K562 (cell line): ENCODE measurements around the gene BZW2. TPM values are rescaled to one million over a fixed set of nuclear protein-coding genes. Genes with fewer than 3 reads are reported as not detected.

Source experiments
- DNMT1 ChIP-seq: fragments of 450-650 bp; IDR thresholded peaks from 2 replicates; pipeline ENCODE4 v1.6.1; 2016; ENCODE audit warnings: antibody characterized with exemption, mild to moderate bottlenecking
- KDM5B ChIP-seq: fragments of 200-600 bp; sonication (generic); IDR thresholded peaks from 2 replicates; pipeline ENCODE4 v1.6.1; 2012; ENCODE audit warnings: low read depth, mild to moderate bottlenecking, moderate library complexity, low read length, control low read depth, inconsistent platforms; ENCODE audit not compliant: insufficient replicate concordance
- LCOR ChIP-seq: sonication (generic); formaldehyde crosslinking; IDR thresholded peaks from 2 replicates; pipeline ENCODE4 v1.8.0; 2022; ENCODE audit warnings: mild to moderate bottlenecking, missing genetic modification reagents
- PHB2 ChIP-seq: fragments of 450-650 bp; IDR thresholded peaks from 2 replicates; pipeline ENCODE4 v1.6.1; 2017; ENCODE audit warnings: low read depth
- PML ChIP-seq: IDR thresholded peaks from 2 replicates; pipeline ENCODE4 v1.6.1; 2012; ENCODE audit warnings: low read length, inconsistent platforms
- POLR3G ChIP-seq: IDR thresholded peaks from 2 replicates; pipeline ENCODE4 v1.6.1; 2011; ENCODE audit not compliant: insufficient read length, insufficient replicate concordance; ENCODE audit errors: extremely low read depth
- PPARD ChIP-seq: fragments of 250-450 bp; sonication (Bioruptor Pico); IDR thresholded peaks from 2 replicates; pipeline ENCODE4 v1.8.0; 2022; ENCODE audit warnings: inconsistent platforms, mild to moderate bottlenecking, moderate library complexity
- PRMT5 ChIP-seq: sonication (generic); formaldehyde crosslinking; IDR thresholded peaks from 2 replicates; pipeline ENCODE4 v1.5.0; 2020; ENCODE audit warnings: missing genetic modification reagents
- RBM15 ChIP-seq: fragments of 200-400 bp; formaldehyde crosslinking; IDR thresholded peaks from 2 replicates; pipeline ENCODE4 v1.6.1; 2018; ENCODE audit warnings: mild to moderate bottlenecking, low read length, moderate library complexity; ENCODE audit not compliant: insufficient read depth
- SAFB2 ChIP-seq: fragments of 200-400 bp; formaldehyde crosslinking; IDR thresholded peaks from 2 replicates; pipeline ENCODE4 v1.6.1; 2018; ENCODE audit warnings: borderline replicate concordance, low read length, low read depth, moderate library complexity; ENCODE audit not compliant: severe bottlenecking
- SIN3A ChIP-seq, 2 experiments: fragments of 150-350 bp in 1 of 2; IDR thresholded peaks; 2 replicates each; pipeline ENCODE4 v1.6.1; 2011 to 2016; ENCODE audit warnings: borderline replicate concordance in 2 of 2, low read depth in 2 of 2, low read length in 2 of 2, mild to moderate bottlenecking in 2 of 2, moderate library complexity in 2 of 2; ENCODE audit not compliant: control insufficient read depth in 1 of 2
- TCF3 ChIP-seq: sonication (generic); formaldehyde crosslinking; IDR thresholded peaks from 2 replicates; pipeline ENCODE4 v1.4.0; 2020; ENCODE audit warnings: mild to moderate bottlenecking, missing genetic modification reagents
- TOE1 ChIP-seq, 2 experiments: fragments of 450-650 bp in 1 of 2; sonication (generic) in 1 of 2; formaldehyde crosslinking in 1 of 2; IDR thresholded peaks; 2 replicates each; pipeline versions ENCODE4 v1.7.1 to v1.8.0; 2016 to 2022; ENCODE audit warnings: borderline replicate concordance in 2 of 2, mild to moderate bottlenecking in 2 of 2, antibody characterized with exemption in 1 of 2, inconsistent platforms in 1 of 2, low read depth in 1 of 2, missing genetic modification reagents in 1 of 2, moderate library complexity in 1 of 2
- polyA plus RNA-seq, 8 experiments: library from polyadenylated mRNA; depleted of rRNA in 4 of 8; stranded (reverse) in 5 of 8; unstranded in 3 of 8; fragments of >200 nt; fragmentation: Nextera tagmentation in 2 of 8; fragmentation: Illumina TruSeq in 1 of 8; extraction: Ambion mirVana in 2 of 8; extraction: Trizol in 1 of 8; gene quantifications; 2 replicates each; pipeline versions ENCODE4 v1.2.1 to v1.2.3, GENCODE V29; 2011 to 2014; ENCODE audit warnings: inconsistent platforms in 1 of 8, missing spikeins in 1 of 8
- total RNA-seq, 7 experiments: library from RNA; depleted of rRNA in 6 of 7; stranded (reverse); fragments of >200 nt in 6 of 7; fragmentation: Illumina TruSeq in 2 of 7; extraction: Trizol in 2 of 7; gene quantifications; 2 replicates each; pipeline versions ENCODE4 v1.2.1 to v1.2.3, GENCODE V29; 2011 to 2021; ENCODE audit warnings: low replicate concordance in 1 of 7
- TF ChIP-seq, protein P1 (sequence below): fragments of 250-450 bp; sonication (Bioruptor Pico); IDR thresholded peaks from 2 replicates; pipeline ENCODE4 v1.5.0; 2021
- TF ChIP-seq, protein P2 (sequence below): fragments of 450-650 bp; formaldehyde crosslinking; IDR thresholded peaks from 2 replicates; pipeline ENCODE4 v1.4.0; 2020; ENCODE audit warnings: mild to moderate bottlenecking
- TF ChIP-seq, protein P3 (sequence below): fragments of 250-450 bp; sonication (Bioruptor Pico); IDR thresholded peaks from 2 replicates; pipeline ENCODE4 v1.4.0; 2020; ENCODE audit warnings: mild to moderate bottlenecking
- TF ChIP-seq, protein P4 (sequence below): fragments of 250-450 bp; sonication (Bioruptor Pico); IDR thresholded peaks from 2 replicates; pipeline ENCODE4 v1.4.0; 2020; ENCODE audit warnings: mild to moderate bottlenecking, moderate library complexity, borderline replicate concordance
- TF ChIP-seq, protein P5 (sequence below): sonication (generic); formaldehyde crosslinking; IDR thresholded peaks from 2 replicates; pipeline ENCODE4 v1.8.0; 2022; ENCODE audit warnings: mild to moderate bottlenecking, missing genetic modification reagents

Gene BZW2
- total and polyA plus RNA-seq, 9 of the 15 experiments (the other 6 are each of a cell fraction or from before 2014, with no cell fraction given), result 140 to 316 (median 173) TPM

- TF ChIP-seq, protein P1, sequence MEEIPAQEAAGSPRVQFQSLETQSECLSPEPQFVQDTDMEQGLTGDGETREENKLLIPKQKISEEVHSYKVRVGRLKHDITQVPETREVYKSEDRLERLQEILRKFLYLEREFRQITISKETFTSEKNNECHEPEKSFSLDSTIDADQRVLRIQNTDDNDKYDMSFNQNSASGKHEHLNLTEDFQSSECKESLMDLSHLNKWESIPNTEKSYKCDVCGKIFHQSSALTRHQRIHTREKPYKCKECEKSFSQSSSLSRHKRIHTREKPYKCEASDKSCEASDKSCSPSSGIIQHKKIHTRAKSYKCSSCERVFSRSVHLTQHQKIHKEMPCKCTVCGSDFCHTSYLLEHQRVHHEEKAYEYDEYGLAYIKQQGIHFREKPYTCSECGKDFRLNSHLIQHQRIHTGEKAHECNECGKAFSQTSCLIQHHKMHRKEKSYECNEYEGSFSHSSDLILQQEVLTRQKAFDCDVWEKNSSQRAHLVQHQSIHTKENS (CRISPR knock-in tag), result no peak
- peak; percentile 74 for TF ChIP-seq KDM5B
- TF ChIP-seq, protein P2, sequence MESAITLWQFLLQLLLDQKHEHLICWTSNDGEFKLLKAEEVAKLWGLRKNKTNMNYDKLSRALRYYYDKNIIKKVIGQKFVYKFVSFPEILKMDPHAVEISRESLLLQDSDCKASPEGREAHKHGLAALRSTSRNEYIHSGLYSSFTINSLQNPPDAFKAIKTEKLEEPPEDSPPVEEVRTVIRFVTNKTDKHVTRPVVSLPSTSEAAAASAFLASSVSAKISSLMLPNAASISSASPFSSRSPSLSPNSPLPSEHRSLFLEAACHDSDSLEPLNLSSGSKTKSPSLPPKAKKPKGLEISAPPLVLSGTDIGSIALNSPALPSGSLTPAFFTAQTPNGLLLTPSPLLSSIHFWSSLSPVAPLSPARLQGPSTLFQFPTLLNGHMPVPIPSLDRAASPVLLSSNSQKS (CRISPR knock-in tag), result no peak
- TF ChIP-seq, protein P3, sequence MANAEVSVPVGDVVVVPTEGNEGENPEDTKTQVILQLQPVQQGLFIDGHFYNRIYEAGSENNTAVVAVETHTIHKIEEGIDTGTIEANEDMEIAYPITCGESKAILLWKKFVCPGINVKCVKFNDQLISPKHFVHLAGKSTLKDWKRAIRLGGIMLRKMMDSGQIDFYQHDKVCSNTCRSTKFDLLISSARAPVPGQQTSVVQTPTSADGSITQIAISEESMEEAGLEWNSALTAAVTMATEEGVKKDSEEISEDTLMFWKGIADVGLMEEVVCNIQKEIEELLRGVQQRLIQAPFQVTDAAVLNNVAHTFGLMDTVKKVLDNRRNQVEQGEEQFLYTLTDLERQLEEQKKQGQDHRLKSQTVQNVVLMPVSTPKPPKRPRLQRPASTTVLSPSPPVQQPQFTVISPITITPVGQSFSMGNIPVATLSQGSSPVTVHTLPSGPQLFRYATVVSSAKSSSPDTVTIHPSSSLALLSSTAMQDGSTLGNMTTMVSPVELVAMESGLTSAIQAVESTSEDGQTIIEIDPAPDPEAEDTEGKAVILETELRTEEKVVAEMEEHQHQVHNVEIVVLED (CRISPR knock-in tag), result peak; percentile 48; the same call in 1 of the 2 replicates
- TF ChIP-seq DNMT1, result no peak
- peak; percentile 21; the same call in 1 of the 2 replicates for TF ChIP-seq PML
- TF ChIP-seq SIN3A (IDR thresholded peaks at IDR 0.05; ENCODE audit: borderline replicate concordance in 2 of 2, control insufficient read depth in 1 of 2, low read depth in 2 of 2, low read length in 2 of 2), result peak in 1 of 2 experiments; percentile 93; a peak in 2 of 4 replicates
- TF ChIP-seq LCOR, result no peak
- no peak for TF ChIP-seq PHB2
- TF ChIP-seq RBM15, result no peak
- no peak for TF ChIP-seq TCF3 (CRISPR knock-in tag)
- TF ChIP-seq, protein P4, sequence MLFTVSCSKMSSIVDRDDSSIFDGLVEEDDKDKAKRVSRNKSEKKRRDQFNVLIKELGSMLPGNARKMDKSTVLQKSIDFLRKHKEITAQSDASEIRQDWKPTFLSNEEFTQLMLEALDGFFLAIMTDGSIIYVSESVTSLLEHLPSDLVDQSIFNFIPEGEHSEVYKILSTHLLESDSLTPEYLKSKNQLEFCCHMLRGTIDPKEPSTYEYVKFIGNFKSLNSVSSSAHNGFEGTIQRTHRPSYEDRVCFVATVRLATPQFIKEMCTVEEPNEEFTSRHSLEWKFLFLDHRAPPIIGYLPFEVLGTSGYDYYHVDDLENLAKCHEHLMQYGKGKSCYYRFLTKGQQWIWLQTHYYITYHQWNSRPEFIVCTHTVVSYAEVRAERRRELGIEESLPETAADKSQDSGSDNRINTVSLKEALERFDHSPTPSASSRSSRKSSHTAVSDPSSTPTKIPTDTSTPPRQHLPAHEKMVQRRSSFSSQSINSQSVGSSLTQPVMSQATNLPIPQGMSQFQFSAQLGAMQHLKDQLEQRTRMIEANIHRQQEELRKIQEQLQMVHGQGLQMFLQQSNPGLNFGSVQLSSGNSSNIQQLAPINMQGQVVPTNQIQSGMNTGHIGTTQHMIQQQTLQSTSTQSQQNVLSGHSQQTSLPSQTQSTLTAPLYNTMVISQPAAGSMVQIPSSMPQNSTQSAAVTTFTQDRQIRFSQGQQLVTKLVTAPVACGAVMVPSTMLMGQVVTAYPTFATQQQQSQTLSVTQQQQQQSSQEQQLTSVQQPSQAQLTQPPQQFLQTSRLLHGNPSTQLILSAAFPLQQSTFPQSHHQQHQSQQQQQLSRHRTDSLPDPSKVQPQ (CRISPR knock-in tag), result no peak
- TF ChIP-seq, protein P5, sequence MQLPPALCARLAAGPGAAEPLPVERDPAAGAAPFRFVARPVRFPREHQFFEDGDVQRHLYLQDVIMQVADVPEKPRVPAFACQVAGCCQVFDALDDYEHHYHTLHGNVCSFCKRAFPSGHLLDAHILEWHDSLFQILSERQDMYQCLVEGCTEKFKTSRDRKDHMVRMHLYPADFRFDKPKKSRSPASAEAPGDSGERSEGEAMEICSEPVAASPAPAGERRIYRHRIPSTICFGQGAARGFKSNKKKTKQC, result no peak; the same call in 1 of the 2 replicates
- no peak for TF ChIP-seq PRMT5 (CRISPR knock-in tag)
- TF ChIP-seq TOE1 (IDR thresholded peaks at IDR 0.05; ENCODE audit: borderline replicate concordance), result no peak
- no peak for TF ChIP-seq TOE1 (CRISPR knock-in tag; IDR thresholded peaks at IDR 0.05; ENCODE audit: borderline replicate concordance, low read depth)
- TF ChIP-seq SAFB2, result no peak
- no peak for TF ChIP-seq PPARD (CRISPR knock-in tag)
- TF ChIP-seq POLR3G, result no peak
These were observed 1.1 kb upstream of the BZW2 start (continued) for GRCh38 chr7:16644636-16645592.
